NCI-H524 treated with DMSO at 0.1 percent for 48 hours (cell line): Measurements from ENCODE around the gene CPT1A.

Experiments used
- DNase-seq: peaks from one replicate; lab custom pipeline; 2025; lab: John Stamatoyannopoulos, UW

Gene CPT1A

DNA sequence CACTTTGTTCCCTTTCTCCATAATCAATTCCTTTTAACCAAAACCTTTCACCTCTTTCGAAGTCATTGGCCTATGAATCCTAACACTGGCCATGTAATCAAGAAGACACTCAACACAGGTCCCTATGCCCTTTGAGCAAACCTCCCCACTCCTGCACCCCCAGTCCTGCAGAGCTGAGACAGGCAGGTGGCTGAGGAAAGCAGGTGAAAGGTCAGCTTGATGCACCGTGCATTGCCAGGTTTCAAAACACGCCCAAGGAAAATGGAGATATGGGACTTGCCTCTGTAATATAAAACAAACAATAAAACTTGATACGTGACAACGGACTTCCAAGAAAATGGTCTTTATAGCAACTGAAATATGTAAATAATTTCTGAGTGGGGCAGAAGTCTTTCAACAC, 10.6 kb downstream of the CPT1A start:
- DNase-seq: no peak

- DNase-seq: no peak
Measured at GRCh38 chr11:68829581-68829980, 12.1 kb downstream of the CPT1A start.

GRCh38 chr11:68828957-68829356, 12.8 kb downstream of the CPT1A start:
- DNase-seq: no peak

DNA sequence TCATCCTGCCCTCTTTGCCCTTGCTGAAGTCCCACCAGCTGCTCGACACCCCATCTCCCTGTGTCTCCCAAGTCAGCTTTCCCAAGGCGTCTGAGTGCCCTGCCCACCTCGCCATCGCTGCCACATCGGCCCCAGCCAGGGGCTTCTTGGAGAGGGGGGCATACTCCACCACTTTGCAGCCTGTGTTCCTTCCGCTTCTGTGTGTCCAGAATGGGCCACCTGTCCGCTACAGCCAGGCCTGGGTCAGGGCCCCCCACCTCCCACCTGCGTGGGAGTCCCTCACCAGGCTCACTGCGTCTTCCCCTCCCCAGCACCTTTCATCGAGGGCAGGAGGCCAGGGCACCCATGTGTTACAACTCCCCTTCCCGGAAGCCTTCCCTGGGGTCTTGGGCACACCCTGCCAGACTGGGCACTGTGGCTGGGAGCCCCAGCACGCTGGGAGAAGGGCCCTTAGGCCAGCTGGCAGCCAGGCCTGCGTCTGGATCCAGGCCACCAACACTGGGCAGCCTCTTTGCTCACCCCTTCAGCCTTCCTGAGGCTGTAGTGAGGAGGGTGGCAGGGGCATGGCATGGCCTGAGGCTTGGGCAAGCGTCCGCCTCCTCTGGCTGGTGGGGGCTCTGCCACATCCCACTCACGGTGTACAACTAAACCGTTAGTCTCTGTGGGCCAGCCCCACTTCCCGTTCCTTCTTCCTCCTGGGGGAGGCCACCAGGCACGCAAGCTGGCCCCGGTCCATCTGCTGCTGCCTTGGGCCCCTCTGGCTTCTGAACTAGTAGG, 13.4 kb downstream of the CPT1A start:
- no peak for DNase-seq

DNA sequence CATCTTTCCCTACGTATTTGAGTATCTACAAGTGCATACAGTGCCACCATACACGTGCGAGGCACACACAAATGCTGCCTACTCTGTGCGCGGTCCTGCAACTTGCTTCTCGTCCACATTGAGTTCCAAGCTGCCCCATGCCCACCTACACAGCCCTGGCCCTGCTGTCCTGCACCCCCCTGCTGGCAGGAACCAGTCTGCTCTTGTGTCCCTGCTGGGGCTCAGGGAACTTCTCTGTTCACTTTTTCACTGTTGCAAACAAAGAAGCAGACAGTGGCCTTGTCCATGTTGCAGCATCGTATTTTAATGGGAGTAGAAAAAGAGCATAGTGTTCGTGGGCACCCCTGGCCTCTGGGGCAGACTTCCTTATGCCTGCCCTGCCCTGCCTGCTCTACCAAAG, 14.0 kb downstream of the CPT1A start:
- no peak for DNase-seq

DNA sequence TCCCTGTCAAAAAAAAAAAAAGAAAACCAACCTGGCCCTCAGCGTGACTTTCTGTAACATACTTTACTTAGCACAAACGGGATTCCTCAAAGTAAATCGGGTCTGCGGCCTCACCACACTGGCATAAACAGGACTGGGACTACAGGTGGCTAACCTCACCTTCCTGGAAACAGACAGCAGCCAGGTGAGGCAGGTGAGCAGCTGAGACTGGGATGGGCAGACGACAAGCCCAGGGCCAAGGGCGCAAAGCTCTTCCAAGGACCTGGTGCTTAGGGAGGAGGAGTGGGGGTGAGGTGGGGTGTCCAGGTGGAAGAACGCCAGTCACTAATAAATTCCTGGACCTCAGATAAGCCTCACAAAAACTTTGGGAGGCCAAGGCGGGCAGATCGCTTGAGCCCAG, 15.0 kb downstream of the CPT1A start:
- DNase-seq: no peak

- no peak for DNase-seq
Measured at GRCh38 chr11:68825571-68825970, 16.1 kb downstream of the CPT1A start.

- DNase-seq: no peak
Measured at GRCh38 chr11:68822546-68822945, 19.2 kb downstream of the CPT1A start.

DNA sequence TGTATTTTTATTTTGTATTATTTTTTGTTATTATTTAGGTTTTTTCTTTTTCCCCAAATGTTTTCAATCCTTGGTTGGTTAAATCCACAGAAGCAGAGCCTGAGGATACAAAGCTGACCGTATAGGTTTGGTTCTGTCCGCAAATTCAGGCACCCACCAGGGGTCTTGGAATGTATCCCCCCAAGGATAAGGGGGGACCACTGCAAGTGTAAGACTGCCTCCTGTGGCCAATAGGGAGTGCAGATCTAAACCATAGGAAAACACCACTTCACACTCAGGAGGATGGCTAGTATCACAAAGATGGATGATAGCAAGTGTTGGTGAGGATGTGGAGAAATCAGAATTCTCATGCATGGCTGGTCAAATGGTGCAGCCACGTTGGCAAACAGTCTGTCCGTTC, 20.0 kb downstream of the CPT1A start:
- no peak for DNase-seq

DNA sequence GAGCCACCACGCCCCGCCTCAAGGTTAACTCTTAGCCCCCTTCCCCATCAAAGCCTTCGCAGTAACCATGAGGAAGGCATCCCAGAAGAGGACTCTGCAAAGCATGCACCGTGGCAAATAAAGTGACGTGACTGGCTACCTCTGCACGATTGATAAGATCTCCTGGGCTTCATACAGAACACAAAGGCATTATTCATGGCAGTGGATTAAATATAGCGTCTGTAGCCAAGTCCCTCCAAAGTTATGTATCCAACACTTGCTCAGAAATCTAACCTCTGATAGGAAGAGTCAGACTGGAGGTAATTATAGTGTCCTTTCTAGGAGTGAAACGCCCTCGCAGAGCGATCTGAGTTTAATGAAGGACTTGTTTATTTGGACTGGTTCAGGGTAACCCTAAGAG, 22.4 kb downstream of the CPT1A start:
- no peak for DNase-seq

DNA sequence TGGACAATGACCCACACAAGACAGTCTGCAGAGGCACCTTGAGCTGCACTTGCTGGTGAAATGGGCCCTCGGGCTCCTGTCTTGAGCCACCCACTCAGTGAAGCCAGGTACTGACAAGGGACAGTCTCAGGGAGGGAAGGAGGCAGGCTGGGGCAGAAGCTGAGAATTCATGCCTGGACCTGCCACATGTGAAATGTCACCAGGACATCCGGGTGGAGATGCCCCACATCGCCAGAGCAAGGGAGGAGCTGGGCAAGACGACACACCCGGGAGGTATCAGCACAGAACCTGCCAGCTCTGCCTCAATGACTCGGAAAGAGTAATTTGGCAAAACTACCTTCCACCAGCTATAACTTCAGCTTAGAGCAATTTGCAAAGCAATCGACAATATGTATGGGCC, 23.5 kb downstream of the CPT1A start:
- DNase-seq: no peak

- no peak for DNase-seq
Measured at GRCh38 chr11:68817554-68817953, 24.2 kb downstream of the CPT1A start.

DNA sequence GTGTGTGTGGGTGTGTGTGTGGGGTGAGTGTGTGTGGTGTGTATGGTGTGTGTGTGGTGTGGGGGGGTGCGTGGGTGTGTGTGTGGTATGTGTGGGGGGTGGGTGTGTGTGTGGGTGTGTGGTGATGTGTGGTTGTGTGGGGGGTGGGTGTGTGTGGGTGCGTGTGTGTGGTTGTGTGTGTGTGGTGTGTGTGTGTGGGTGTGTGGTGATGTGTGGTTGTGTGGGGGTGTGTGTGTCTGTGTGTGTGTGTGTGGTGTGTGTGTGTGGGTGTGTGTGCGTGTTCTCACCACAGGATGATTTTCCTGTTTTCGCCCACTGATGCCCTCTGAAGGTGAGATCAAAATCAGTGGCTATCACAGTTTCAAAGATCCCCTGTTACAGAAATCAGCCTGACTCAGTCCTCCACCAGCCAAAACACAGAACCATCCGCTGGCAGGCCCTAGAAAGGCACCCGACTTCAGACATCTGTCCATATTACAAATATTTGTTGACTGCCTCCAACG, 24.7 kb downstream of the CPT1A start:
- no peak for DNase-seq

- DNase-seq: no peak
Measured at GRCh38 chr11:68816251-68816776, 25.4 kb downstream of the CPT1A start.

DNA sequence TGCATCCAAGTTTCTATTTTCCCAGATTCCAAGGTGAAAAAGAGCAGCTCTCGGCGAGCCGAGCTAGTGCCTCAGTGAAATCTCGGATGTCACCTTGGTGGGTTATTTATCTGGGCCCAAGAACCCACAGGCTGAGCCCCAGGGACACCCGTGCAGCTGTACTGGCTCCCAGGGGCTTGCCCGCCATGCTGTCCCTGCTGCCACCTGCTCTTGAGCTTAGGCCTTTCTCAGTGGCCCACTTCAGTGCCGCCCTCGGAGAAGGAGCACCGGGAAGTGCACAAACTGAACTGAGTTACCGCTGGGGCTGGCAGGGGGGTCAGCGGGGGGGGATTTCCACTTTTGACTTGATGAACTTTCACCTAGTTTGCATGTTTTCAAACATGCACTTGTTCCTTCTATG, 27.9 kb downstream of the CPT1A start:
- no peak for DNase-seq

GRCh38 chr11:68812526-68812925, 29.2 kb downstream of the CPT1A start:
- no peak for DNase-seq

DNA sequence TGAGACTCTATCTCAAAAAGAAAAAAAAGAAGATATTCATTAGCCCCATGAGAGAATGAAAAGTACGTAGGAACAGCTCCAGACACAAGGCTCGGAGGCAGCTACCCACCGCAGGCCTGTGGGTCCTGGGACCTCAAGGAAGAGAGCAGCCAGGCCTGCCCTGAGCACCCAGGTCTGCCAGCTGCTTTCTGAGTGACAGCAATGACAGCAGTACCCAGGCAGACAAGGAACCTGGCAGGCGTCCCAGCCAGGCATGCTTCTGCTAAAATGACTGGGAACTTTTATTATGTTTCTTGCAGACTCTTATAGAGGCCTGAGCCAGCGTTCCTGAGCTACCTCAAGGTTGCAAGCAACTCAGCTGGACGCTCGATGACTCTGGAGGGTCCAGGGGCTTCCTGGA, 31.6 kb downstream of the CPT1A start:
- no peak for DNase-seq

GRCh38 chr11:68809506-68809905, 32.2 kb downstream of the CPT1A start:
- no peak for DNase-seq

- DNase-seq: no peak
Measured at GRCh38 chr11:68808787-68809186, 32.9 kb downstream of the CPT1A start.

GRCh38 chr11:68806931-68807844, 34.5 kb downstream of the CPT1A start:
- DNase-seq: no peak

DNA sequence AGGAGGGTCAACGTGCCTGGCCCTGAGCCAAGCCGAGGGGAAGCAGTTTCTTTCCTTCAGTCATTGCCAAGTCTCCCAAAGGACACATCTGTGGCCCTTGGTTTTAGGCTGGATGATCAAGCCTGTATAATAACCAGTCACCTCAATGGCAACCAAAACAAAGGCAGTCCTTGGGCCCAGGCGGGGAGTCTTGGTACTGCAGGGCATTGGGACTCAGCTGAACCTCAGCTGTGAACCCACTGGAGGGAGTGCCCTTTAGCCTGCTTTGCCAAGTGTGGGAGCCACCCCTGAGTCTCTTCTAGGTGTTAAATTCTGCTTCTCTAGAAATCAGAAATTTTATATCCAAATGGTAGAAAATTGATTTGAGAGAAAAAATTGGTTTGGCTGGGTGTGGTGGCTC, 36.9 kb downstream of the CPT1A start:
- no peak for DNase-seq

- DNase-seq: peak; percentile 50
Measured at GRCh38 chr11:68803766-68804165, 38.0 kb downstream of the CPT1A start.
